Esophagus muscularis mucosa (tissue), 4 donors: Measurements from ENCODE around the gene TNRC6A. TPM values are rescaled to one million over a fixed set of nuclear protein-coding genes. Genes with fewer than 3 reads are reported as not detected.

Experiments
- DNase-seq: peaks from one replicate; pipeline ENCODE4 v3.0.0-alpha.2; 2017; ENCODE audit errors: extremely low spot score
- H3K27ac ChIP-seq, 4 donors: fragments of 200-600 bp; sonication (generic); replicated peaks in 1 of 4; 1 replicate in 3 of 4; 2 replicates in 1 of 4; pipeline ENCODE4 v1.5.1; 2016 to 2019; ENCODE audit warnings: mild to moderate bottlenecking in 1 of 4
- H3K27me3 ChIP-seq, 4 donors: fragments of 200-600 bp; sonication (generic); one replicate each; pipeline versions ENCODE4 v1.5.1 to v1.6.0; 2016 to 2019
- H3K36me3 ChIP-seq, 4 donors: fragments of 200-600 bp; sonication (generic); one replicate each; pipeline ENCODE4 v1.5.1; 2016 to 2019
- H3K4me1 ChIP-seq, 4 donors: fragments of 200-600 bp; sonication (generic); one replicate each; pipeline ENCODE4 v1.5.1; 2016 to 2019
- H3K4me3 ChIP-seq, 4 donors: fragments of 200-600 bp; sonication (generic); 1 replicate in 2 of 4; 2 replicates in 2 of 4; pipeline ENCODE4 v1.5.1; 2016 to 2019; ENCODE audit warnings: mild to moderate bottlenecking in 4 of 4, moderate library complexity in 1 of 4
- H3K9me3 ChIP-seq, 4 donors: fragments of 200-600 bp; sonication (generic); 1 replicate in 3 of 4; 2 replicates in 1 of 4; pipeline ENCODE4 v1.5.1; 2016 to 2019
- CTCF ChIP-seq, 3 experiments: fragments of 200-600 bp in 2 of 3; fragments of 450-650 bp in 1 of 3; sonication (generic) in 2 of 3; IDR thresholded peaks; one replicate each; pipeline ENCODE4 v1.5.1; 2017 to 2019; ENCODE audit warnings: antibody characterized with exemption in 3 of 3, mild to moderate bottlenecking in 2 of 3, moderate library complexity in 1 of 3
- EP300 ChIP-seq: sonication (generic); formaldehyde crosslinking; IDR thresholded peaks from one replicate; pipeline ENCODE4 v1.6.1; 2017; ENCODE audit warnings: antibody characterized with exemption
- POLR2A ChIP-seq: fragments of 450-650 bp; IDR thresholded peaks from one replicate; pipeline ENCODE4 v1.6.1; 2017; ENCODE audit warnings: antibody characterized with exemption, moderate library complexity, mild to moderate bottlenecking, low read depth
- POLR2AphosphoS5 ChIP-seq, 2 donors: sonication (generic); formaldehyde crosslinking; IDR thresholded peaks; one replicate each; pipeline ENCODE4 v1.6.1; 2017; ENCODE audit warnings: antibody characterized with exemption in 2 of 2
- WGBS: methylation state at CpG from one replicate; pipeline ENCODE4 v1.1.5; 2018; 5-methylcytosine and 5-hydroxymethylcytosine counted together
- intact Hi-C: fragments of 100-400 bp; cut with DNase I; formaldehyde crosslinking; loops from one replicate; pipeline ENCODE4 v1.15.1; 2023
- total RNA-seq, 4 donors: library from RNA; depleted of rRNA; stranded (reverse); fragments of >200 nt; gene quantifications; one replicate each; pipeline versions ENCODE4 v1.1.0 to v1.2.1, GENCODE V29; 2016

Gene TNRC6A
- total RNA-seq, 4 donors from 2014 or later = 44.1 to 50.7 (median 46.4) TPM

- 90% methylated on average over 9 of the region's 9 CpGs for WGBS
- Histone ChIP-seq H3K4me1 (peaks cover 6 to 17% (median 11%) of the 10 kb centered on the region in 4 donors), H3K9me3 (no peaks in the 10 kb centered on the region), H3K27ac (no peak overlapping the region), H3K36me3 (no peaks in the 10 kb centered on the region), H3K4me3 (no peak overlapping the region), H3K27me3 (no peaks in the 10 kb centered on the region)
- intact Hi-C loops = no loop called here
- TF ChIP-seq POLR2AphosphoS5 (IDR thresholded peaks at IDR 0.05) = no peak
- TF ChIP-seq EP300 = no peak
- TF ChIP-seq CTCF (IDR thresholded peaks at IDR 0.05) = no peak
- no peak for TF ChIP-seq POLR2A
- DNase-seq = no peak
Observed at GRCh38 chr16:24837969-24838368, 108.5 kb downstream of the TNRC6A start.

- Histone ChIP-seq H3K4me3 (no peak overlapping the region), H3K9me3 (no peaks in the 10 kb centered on the region), H3K27ac (peak overlapping the region in 2 of 4 donors; percentile 5 to 34), H3K4me1 (peaks cover 6 to 17% (median 11%) of the 10 kb centered on the region in 4 donors), H3K27me3 (no peaks in the 10 kb centered on the region), H3K36me3 (no peaks in the 10 kb centered on the region)
- DNase-seq = no peak
- 51% methylated on average over 3 of the region's 5 CpGs for WGBS
- intact Hi-C loops = no loop called here
- TF ChIP-seq CTCF (IDR thresholded peaks at IDR 0.05) (no peak), EP300 (no peak), POLR2AphosphoS5 (IDR thresholded peaks at IDR 0.05) (peak in 1 of 2 donors; percentile 12), POLR2A (no peak)
Observed at GRCh38 chr16:24838554-24839266, 109.3 kb downstream of the TNRC6A start.

- Histone ChIP-seq H3K27me3 (no peaks in the 10 kb centered on the region), H3K4me3 (no peak overlapping the region), H3K27ac (peak overlapping the region in 2 of 4 donors; percentile 5 to 34), H3K4me1 (peaks cover 6 to 14% (median 11%) of the 10 kb centered on the region in 4 donors), H3K36me3 (no peaks in the 10 kb centered on the region), H3K9me3 (no peaks in the 10 kb centered on the region)
- 96% methylated on average over 7 of the region's 7 CpGs for WGBS
- DNase-seq = no peak
- intact Hi-C loops = no loop called here
- TF ChIP-seq CTCF (IDR thresholded peaks at IDR 0.05) = no peak
- TF ChIP-seq POLR2AphosphoS5 (IDR thresholded peaks at IDR 0.05) = no peak
- TF ChIP-seq EP300 = no peak
- TF ChIP-seq POLR2A = no peak
Observed at GRCh38 chr16:24839347-24839972, 110.0 kb downstream of the TNRC6A start.

- peaks cover 0 to 4% (median 0%) of the 10 kb centered on the region in 4 donors for H3K27me3 ChIP-seq
- DNase-seq = no peak
- intact Hi-C loops = no loop called here
- TF ChIP-seq POLR2AphosphoS5 (IDR thresholded peaks at IDR 0.05) (no peak), CTCF (IDR thresholded peaks at IDR 0.05) (no peak), POLR2A (no peak), EP300 (no peak)
- H3K27ac ChIP-seq = no peak overlapping the region
- H3K36me3 ChIP-seq = no peaks in the 10 kb centered on the region
- peaks cover 6 to 12% (median 11%) of the 10 kb centered on the region in 4 donors for H3K4me1 ChIP-seq
- H3K9me3 ChIP-seq = no peaks in the 10 kb centered on the region
- no peak overlapping the region for H3K4me3 ChIP-seq
Observed at GRCh38 chr16:24841291-24841690, 111.8 kb downstream of the TNRC6A start.
